HG03060 (cell line): ENCODE measurements around the gene PCBD2.
"Not testable (repeated sequence)": the region's sequence is repeated elsewhere in the genome, so short reads cannot be mapped to it uniquely, and the experiment has no call there.

ENCODE experiments used
- ATAC-seq: cut with Tn5 transposase; IDR thresholded peaks from one replicate; pipeline ENCODE4 v1.9.1; 2021; ENCODE audit warnings: low read depth, moderate number of reproducible peaks; ENCODE audit not compliant: unreplicated experiment

Gene PCBD2

GRCh38 chr5:134905246-134905996, 490 bp downstream of the PCBD2 start:
- ATAC-seq, result no peak

- no peak for ATAC-seq
Observed at GRCh38 chr5:134906811-134907210, 1.9 kb downstream of the PCBD2 start.

DNA sequence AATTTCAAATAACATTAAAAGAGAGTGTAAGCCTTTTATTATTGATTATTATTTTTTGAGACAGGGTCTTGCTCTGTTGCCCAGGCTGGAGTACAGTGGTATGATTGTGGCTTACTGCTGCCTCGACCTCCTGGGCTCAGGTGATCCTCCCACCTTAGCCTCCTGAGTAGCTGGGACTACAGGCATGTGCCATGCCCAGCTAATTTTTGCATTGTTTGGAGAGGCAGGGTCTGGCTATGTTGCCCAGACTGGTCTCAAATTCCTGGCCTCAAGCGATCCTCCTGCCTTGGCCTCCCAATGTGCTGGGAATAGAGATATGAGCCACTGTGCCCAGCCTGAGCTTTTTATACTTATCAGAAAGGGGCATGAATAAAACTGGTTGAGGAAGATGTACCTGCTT, 5.8 kb downstream of the PCBD2 start:
- not testable (repeated sequence) for ATAC-seq

DNA sequence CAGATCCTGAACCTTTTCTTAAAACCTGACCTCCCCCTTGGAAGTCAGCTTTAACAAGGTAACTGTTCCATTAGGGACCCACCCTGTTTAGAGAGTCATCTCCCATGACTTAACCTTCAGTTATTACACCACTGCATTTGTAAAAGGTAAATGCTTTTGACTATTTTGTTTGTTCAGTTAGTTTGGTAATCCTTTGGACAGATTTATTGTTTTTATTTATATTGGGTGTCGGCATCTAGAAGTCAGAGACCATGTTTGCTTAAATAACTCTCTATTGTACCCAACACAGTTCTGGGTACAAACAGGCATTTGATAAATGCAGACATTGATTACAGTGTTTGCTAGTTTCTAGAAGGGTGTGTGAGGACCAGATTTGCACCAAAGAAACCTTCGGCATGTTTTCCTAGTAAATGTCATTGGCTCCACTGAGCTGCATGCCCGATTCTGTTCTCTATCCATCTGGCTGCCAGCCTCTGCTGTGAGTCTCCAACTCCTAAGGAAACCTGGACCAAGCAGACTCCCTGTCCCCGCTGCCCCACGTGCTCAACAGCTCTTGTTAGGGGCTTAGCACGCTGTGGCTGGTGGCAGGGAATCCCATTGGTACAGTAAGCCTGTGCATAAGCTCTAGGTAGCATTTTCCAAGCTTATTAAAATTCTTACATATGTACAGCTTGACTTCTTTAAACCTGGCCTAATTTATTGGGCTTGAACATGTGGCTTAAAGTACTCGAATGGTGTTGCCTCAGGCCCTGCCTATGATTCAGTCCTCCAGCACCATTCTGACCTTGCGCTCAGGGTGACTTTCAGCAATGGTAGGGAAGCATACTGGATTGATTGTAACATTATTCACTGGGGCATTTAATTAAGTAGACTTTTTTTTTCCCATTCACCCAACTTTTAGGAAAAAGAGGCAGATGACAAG, 6.6 kb downstream of the PCBD2 start:
- ATAC-seq, result no peak

GRCh38 chr5:134913254-134913653, 8.3 kb downstream of the PCBD2 start:
- no peak for ATAC-seq

DNA sequence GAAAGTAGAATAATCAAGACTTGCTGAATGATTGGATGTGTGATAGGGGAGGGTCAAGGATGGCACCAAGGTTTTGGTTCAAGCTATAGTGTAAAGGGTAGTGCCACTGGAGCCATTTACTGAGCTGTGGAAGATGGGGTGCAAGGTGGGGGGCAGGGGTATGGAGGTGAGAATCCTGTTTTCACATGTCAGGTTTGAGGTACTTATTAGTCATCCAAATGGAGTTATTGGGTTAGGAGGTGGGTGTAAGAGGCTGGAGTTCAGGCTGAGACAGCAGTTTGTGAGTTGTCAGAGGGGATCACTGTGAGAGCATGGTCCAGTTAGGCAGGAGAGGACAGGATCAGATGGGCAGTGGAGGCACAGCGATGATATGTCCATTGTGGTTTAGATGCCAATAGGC, 8.9 kb downstream of the PCBD2 start:
- no peak for ATAC-seq

- no peak for ATAC-seq
Observed at GRCh38 chr5:134917070-134917815, 12.3 kb downstream of the PCBD2 start.

DNA sequence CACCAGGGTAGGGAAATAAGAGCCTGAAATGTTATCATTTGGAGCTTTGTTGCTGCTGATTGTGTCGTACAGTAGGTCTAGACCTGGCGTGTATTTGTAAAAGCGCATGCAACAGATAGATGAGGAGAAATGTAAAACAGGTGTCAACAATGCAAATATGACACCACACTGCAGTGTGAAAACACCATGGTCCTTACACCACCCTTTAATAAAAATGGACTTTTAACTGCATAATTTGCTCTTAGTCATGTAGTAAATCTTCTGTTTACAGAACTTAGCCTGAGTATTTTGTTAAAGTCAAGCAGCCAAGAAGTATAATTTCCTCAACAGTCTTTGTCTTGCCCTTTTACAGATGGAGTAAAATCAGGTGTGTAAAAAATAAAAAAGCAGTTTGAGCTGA, 13.9 kb downstream of the PCBD2 start:
- no peak for ATAC-seq

GRCh38 chr5:134920848-134921575, 16.1 kb downstream of the PCBD2 start:
- ATAC-seq, result no peak

DNA sequence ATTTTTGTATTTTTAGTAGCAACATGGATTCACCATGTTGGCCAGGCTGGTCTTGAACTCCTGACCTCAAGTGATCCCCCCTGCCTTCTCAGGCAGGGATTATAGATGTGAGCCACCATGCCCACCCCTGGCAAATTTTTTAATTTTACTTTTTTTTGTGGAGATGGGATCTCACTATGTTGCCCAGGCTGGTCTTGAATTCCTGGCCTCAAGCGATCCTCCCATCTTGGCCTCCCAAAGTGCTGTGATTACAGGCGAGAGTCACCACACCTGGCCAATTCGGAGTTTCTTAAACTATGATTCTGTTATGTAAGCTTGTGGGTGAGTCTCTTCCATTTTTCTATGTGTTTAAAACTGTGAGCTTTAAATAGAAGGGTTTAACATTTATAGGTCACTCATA, 27.6 kb downstream of the PCBD2 start:
- ATAC-seq, result no peak

DNA sequence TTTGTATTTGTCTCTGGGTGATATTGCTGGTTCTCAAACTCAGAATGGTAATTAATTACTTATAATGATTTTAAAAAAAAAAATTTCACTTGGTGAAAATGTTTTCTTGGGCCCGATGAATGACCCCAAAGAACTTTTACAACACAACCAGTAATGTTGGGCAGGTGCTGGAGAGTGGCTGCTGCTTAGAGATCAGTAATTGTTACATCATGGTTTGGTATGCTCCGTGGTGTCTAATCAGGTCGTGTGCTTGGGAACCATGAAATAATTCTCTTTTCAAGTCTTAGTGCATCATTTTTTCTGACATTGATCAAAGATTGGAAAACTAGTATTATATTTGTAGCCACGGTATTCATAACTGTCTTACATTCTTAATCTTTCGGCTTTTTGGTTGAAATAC, 29.3 kb downstream of the PCBD2 start:
- no peak for ATAC-seq

- no peak for ATAC-seq
Observed at GRCh38 chr5:134935711-134936602, 31.0 kb downstream of the PCBD2 start.

DNA sequence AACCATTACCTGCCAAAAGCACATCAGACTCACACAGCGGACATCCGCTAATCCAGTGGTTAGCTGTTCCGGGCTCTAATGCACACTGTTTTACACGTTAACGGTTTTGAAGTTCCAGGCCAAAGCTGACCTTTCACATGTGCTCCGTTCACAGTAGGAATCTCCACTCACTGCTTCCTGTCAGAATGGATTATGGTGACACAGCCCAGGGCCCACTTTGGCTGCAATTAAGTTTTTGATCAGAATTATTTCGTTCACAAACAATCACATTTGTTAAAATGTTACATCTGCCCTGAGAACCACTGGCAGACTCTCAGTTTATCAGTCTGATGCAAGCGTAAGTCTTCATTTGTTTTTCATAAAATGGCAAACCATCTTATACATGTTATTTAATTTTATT, 32.6 kb downstream of the PCBD2 start:
- no peak for ATAC-seq

- ATAC-seq, result no peak
Observed at GRCh38 chr5:134938030-134938429, 33.1 kb downstream of the PCBD2 start.

GRCh38 chr5:134939500-134939899, 34.6 kb downstream of the PCBD2 start:
- no peak for ATAC-seq

- no peak for ATAC-seq
Observed at GRCh38 chr5:134943547-134943946, 38.6 kb downstream of the PCBD2 start.

DNA sequence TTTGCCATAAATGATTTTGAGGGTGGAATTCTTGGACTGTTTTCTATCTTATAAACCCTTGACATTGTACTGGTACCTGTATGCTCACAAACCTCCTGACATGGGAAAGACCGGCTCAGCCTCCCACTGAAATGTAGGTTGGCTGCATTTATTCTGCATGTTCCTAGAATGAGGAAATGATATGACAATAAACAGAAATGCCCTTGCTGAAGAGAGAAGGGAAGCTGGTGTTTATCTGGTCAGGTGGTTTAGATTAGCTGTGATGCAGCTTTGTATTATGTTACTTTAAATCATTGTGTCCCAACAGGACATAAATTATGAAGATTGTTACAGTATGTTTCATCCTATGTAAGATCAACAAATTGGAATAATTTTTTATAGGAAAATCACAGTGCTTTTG, 39.7 kb downstream of the PCBD2 start:
- ATAC-seq, result no peak

- no peak for ATAC-seq
Observed at GRCh38 chr5:134945041-134945440, 40.1 kb downstream of the PCBD2 start.

DNA sequence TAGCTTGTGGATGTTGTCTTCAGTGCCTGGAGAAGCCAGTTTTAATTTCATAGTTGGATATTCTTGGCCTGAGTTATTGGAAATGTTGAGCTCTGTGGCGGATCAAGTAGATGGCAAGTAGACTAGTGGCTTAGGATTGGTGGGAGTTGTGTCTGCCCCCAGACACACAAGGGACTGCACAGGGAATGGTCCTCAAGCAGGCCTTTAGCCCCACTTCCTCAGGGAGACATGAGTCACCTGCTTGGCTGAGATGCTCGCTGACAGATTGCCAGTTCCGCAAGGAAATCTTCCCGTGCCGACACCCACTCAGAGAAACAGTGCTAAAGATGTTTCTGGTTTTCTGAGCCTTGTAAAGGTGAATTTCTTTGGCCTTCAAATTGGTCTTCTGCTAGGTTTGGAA, 44.0 kb downstream of the PCBD2 start:
- ATAC-seq, result no peak
